SH-SY5Y (cell line): ENCODE results near the gene ADAMTS18.

Experiments
- GATA2 ChIP-seq: IDR thresholded peaks from 2 replicates; pipeline ENCODE4 v1.6.1; 2011; ENCODE audit warnings: mild to moderate bottlenecking, low read depth, low read length
- GATA3 ChIP-seq: IDR thresholded peaks from 2 replicates; pipeline ENCODE4 v1.6.1; 2011; ENCODE audit warnings: low read depth, mild to moderate bottlenecking, low read length, moderate library complexity

ADAMTS18 gene

GRCh38 chr16:77304134-77304533, 130.7 kb downstream of the ADAMTS18 start:
- TF ChIP-seq GATA3 (no peak), GATA2 (no peak)

GRCh38 chr16:77302674-77303073, 132.2 kb downstream of the ADAMTS18 start:
- no peak for TF ChIP-seq GATA3

GRCh38 chr16:77302249-77302648, 132.6 kb downstream of the ADAMTS18 start:
- TF ChIP-seq GATA3 = no peak
- TF ChIP-seq GATA2 = no peak

- TF ChIP-seq GATA3 (no peak), GATA2 (no peak)
These were observed 134.6 kb downstream of the ADAMTS18 start for GRCh38 chr16:77300256-77300655.

GRCh38 chr16:77299395-77299794, 135.4 kb downstream of the ADAMTS18 start:
- TF ChIP-seq GATA3 (no peak), GATA2 (no peak)

GRCh38 chr16:77298418-77299360, 136.1 kb downstream of the ADAMTS18 start:
- TF ChIP-seq GATA3 = no peak
- TF ChIP-seq GATA2 = no peak

GRCh38 chr16:77297996-77298395, 136.8 kb downstream of the ADAMTS18 start:
- no peak for TF ChIP-seq GATA3

GRCh38 chr16:77295896-77296295, 138.9 kb downstream of the ADAMTS18 start:
- no peak for TF ChIP-seq GATA2
- TF ChIP-seq GATA3 = no peak

- TF ChIP-seq GATA3 = no peak
- TF ChIP-seq GATA2 = no peak
These were observed 144.3 kb downstream of the ADAMTS18 start for GRCh38 chr16:77290451-77291115.

GRCh38 chr16:77289331-77289809, 145.5 kb downstream of the ADAMTS18 start:
- TF ChIP-seq GATA3 (peak; percentile 82), GATA2 (peak; percentile 90)

- no peak for TF ChIP-seq GATA3
These were observed 146.6 kb downstream of the ADAMTS18 start for GRCh38 chr16:77288222-77288621.

GRCh38 chr16:77285676-77286075, 149.2 kb downstream of the ADAMTS18 start:
- TF ChIP-seq GATA2 (no peak), GATA3 (no peak)

GRCh38 chr16:77282345-77282744, 152.5 kb downstream of the ADAMTS18 start:
- TF ChIP-seq GATA2 (no peak), GATA3 (no peak)

- TF ChIP-seq GATA3 (no peak), GATA2 (no peak)
These were observed 157.3 kb downstream of the ADAMTS18 start for GRCh38 chr16:77277571-77277970.

GRCh38 chr16:77277141-77277540, 157.7 kb downstream of the ADAMTS18 start:
- TF ChIP-seq GATA3 (no peak), GATA2 (no peak)
